Esophagus muscularis mucosa (tissue), 4 donors: Measurements from ENCODE around the gene IL11RA.

ENCODE experiments used
- EP300 ChIP-seq: sonication (generic); formaldehyde crosslinking; IDR thresholded peaks from one replicate; pipeline ENCODE4 v1.6.1; 2017; ENCODE audit warnings: antibody characterized with exemption
- POLR2A ChIP-seq: fragments of 450-650 bp; IDR thresholded peaks from one replicate; pipeline ENCODE4 v1.6.1; 2017; ENCODE audit warnings: antibody characterized with exemption, moderate library complexity, mild to moderate bottlenecking, low read depth
- TF ChIP-seq, protein P1 (sequence below), 3 experiments: fragments of 200-600 bp in 2 of 3; fragments of 450-650 bp in 1 of 3; sonication (generic) in 2 of 3; IDR thresholded peaks; one replicate each; pipeline ENCODE4 v1.5.1; 2017 to 2019; ENCODE audit warnings: antibody characterized with exemption in 3 of 3, mild to moderate bottlenecking in 2 of 3, moderate library complexity in 1 of 3

DNA sequence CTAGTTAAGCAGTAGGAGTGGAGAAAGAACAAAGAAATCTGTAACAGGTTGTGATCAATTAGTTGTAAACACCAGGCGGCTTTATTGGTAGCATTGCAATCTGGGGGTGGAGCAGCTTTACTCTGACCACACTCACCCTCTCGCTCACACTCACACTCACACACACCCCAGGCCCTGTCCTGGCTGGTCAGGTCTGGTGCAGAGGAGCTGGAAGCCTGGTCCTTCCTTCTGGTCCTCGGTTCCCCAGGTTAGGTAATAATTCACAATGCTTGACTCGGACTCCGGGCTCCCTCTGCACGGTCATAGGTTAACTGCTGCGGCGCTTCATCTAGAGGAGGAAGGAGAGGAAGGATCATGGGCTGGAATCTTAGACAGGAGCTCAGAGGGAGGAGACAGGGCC is 37.5 kb downstream of the IL11RA start:
- TF ChIP-seq, protein P1, sequence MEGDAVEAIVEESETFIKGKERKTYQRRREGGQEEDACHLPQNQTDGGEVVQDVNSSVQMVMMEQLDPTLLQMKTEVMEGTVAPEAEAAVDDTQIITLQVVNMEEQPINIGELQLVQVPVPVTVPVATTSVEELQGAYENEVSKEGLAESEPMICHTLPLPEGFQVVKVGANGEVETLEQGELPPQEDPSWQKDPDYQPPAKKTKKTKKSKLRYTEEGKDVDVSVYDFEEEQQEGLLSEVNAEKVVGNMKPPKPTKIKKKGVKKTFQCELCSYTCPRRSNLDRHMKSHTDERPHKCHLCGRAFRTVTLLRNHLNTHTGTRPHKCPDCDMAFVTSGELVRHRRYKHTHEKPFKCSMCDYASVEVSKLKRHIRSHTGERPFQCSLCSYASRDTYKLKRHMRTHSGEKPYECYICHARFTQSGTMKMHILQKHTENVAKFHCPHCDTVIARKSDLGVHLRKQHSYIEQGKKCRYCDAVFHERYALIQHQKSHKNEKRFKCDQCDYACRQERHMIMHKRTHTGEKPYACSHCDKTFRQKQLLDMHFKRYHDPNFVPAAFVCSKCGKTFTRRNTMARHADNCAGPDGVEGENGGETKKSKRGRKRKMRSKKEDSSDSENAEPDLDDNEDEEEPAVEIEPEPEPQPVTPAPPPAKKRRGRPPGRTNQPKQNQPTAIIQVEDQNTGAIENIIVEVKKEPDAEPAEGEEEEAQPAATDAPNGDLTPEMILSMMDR (IDR thresholded peaks at IDR 0.05), result no peak
- TF ChIP-seq POLR2A, result no peak
- TF ChIP-seq EP300, result no peak
